ENCODE measurements around the gene ZNF205. TPM values are rescaled to one million over a fixed set of nuclear protein-coding genes. Genes with fewer than 3 reads are reported as not detected.
A peak's percentile ranks its signal among the peaks of the same experiment; 100 is the strongest.

Gene ZNF205
- total RNA-seq, 2 donors from 2014 or later = 15.4 to 18.3 TPM

DNA sequence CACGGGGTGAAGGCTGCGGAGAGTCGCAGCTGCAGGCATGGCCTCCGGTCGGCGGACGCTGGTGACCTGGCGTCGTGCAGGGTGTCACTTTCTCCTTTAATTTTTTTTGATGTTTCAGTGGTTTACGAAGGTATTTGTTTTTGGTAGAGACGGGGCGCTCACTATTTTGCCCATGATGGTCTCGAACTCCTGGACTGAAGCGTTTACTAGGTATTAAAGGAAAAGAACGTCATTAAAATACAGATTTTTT, 39.6 kb downstream of the ZNF205 start:
- peak overlapping the region; percentile 83 for H3K27ac Mint-ChIP-seq
- peak overlapping the region; percentile 82 for H3K4me3 Mint-ChIP-seq
- H3K27me3 Mint-ChIP-seq (ENCODE audit: insufficient read depth) = peaks cover 27% of the 10 kb centered on the region
- H3K27me3 ChIP-seq (ENCODE audit: control insufficient read depth, insufficient read depth, low read length, poor library complexity, severe bottlenecking) = peaks cover 19% of the 10 kb centered on the region
- TF ChIP-seq, protein P1, sequence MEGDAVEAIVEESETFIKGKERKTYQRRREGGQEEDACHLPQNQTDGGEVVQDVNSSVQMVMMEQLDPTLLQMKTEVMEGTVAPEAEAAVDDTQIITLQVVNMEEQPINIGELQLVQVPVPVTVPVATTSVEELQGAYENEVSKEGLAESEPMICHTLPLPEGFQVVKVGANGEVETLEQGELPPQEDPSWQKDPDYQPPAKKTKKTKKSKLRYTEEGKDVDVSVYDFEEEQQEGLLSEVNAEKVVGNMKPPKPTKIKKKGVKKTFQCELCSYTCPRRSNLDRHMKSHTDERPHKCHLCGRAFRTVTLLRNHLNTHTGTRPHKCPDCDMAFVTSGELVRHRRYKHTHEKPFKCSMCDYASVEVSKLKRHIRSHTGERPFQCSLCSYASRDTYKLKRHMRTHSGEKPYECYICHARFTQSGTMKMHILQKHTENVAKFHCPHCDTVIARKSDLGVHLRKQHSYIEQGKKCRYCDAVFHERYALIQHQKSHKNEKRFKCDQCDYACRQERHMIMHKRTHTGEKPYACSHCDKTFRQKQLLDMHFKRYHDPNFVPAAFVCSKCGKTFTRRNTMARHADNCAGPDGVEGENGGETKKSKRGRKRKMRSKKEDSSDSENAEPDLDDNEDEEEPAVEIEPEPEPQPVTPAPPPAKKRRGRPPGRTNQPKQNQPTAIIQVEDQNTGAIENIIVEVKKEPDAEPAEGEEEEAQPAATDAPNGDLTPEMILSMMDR (conservative IDR thresholded peaks at IDR 0.05) = no peak
- DNase-seq = peak; percentile 61
- H3K36me3 ChIP-seq (ENCODE audit: control insufficient read depth, insufficient read depth, low read length) = no peaks in the 10 kb centered on the region
- no peaks in the 10 kb centered on the region for H3K9me3 ChIP-seq (ENCODE audit: control insufficient read depth, low read length)
- H3K4me1 Mint-ChIP-seq = peaks cover 4% of the 10 kb centered on the region
- WGBS, 2 experiments (ENCODE audit: insufficient coverage in 1 of 2, insufficient read length in 1 of 2) = 11% methylated on average over 9 to 15 of the region's 15 CpGs
- no peaks in the 10 kb centered on the region for H3K4me1 ChIP-seq (ENCODE audit: control insufficient read depth, insufficient read depth, low read length)
- H3K9ac ChIP-seq (ENCODE audit: extremely low read depth, low read length, poor library complexity, severe bottlenecking) = peak overlapping the region; percentile 43
- H3K4me3 ChIP-seq (ENCODE audit: low read length) = peak overlapping the region; percentile 93
- no peak overlapping the region for H3K27ac ChIP-seq (ENCODE audit: low read depth, low read length)
- H3K36me3 Mint-ChIP-seq (ENCODE audit: low read depth) = no peaks in the 10 kb centered on the region
- peaks cover 2% of the 10 kb centered on the region for H3K9me3 Mint-ChIP-seq

DNA sequence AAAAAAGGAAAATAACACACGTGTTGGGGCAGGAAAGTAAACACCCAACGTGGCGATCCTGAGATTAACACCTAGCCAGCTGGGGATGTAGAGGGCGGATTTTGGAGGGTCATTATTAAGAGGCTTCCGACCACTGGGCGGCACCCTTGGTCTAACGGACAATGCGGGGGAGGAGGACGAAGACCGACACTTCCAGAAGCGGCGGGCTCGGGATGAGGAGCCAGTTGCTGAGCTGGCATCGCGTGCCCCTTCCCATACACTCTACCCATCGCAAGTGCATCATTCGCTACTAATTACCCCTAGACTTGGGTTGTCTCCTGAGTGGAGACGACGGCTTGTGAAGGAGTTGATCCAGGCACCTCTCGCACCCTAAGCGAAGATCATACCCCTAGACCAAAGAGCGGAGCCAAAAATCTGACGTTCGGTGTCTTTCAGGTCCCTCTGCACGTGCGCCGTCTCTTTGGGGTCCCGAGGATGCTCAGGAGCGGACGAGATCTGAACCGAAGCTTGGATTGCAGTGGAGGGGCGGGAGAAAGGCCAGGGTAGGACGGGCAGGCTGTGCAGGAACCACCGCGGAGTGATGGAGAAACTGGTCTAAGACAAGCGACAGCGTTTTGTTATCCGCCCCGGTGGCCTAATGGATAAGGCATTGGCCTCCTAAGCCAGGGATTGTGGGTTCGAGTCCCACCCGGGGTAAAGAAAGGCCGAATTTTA, 40.0 kb downstream of the ZNF205 start:
- peaks cover 18% of the 10 kb centered on the region for H3K27me3 ChIP-seq (ENCODE audit: control insufficient read depth, insufficient read depth, low read length, poor library complexity, severe bottlenecking)
- peak overlapping the region; percentile 43 for H3K9ac ChIP-seq (ENCODE audit: extremely low read depth, low read length, poor library complexity, severe bottlenecking)
- H3K4me3 Mint-ChIP-seq = peak overlapping the region; percentile 82
- no peaks in the 10 kb centered on the region for H3K36me3 ChIP-seq (ENCODE audit: control insufficient read depth, insufficient read depth, low read length)
- 0 to 1% methylated on average over 21 to 42 of the region's 42 CpGs for WGBS, 2 experiments (ENCODE audit: insufficient coverage in 1 of 2, insufficient read length in 1 of 2)
- peak overlapping the region; percentile 93 for H3K4me3 ChIP-seq (ENCODE audit: low read length)
- TF ChIP-seq, protein P1 (conservative IDR thresholded peaks at IDR 0.05) = peak; percentile 66
- DNase-seq = peak; percentile 99
- H3K27ac ChIP-seq (ENCODE audit: low read depth, low read length) = no peak overlapping the region
- peaks cover 30% of the 10 kb centered on the region for H3K27me3 Mint-ChIP-seq (ENCODE audit: insufficient read depth)
- no peaks in the 10 kb centered on the region for H3K9me3 ChIP-seq (ENCODE audit: control insufficient read depth, low read length)
- H3K4me1 ChIP-seq (ENCODE audit: control insufficient read depth, insufficient read depth, low read length) = no peaks in the 10 kb centered on the region
- H3K36me3 Mint-ChIP-seq (ENCODE audit: low read depth) = no peaks in the 10 kb centered on the region
- peaks cover 2% of the 10 kb centered on the region for H3K9me3 Mint-ChIP-seq
- peak overlapping the region; percentile 83 for H3K27ac Mint-ChIP-seq
- H3K4me1 Mint-ChIP-seq = peaks cover 4% of the 10 kb centered on the region

DNA sequence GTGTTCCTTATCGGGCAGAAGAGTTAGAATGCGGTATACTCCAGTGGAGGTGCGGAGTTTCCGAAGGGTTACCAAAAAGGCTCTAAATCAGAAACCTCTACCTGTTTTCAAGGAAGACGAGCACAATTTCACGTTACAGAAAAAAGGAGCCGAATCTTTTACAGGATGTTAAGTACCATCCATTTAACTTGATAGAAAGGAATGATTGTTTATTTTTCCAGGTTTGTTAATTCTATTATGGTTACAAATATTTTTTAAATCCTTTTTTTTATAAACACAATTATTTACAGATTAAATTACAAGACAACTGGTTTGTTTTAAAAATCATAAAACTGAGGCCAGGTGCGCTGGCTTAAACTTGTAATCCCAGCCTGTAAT, 40.6 kb downstream of the ZNF205 start:
- H3K27me3 ChIP-seq (ENCODE audit: control insufficient read depth, insufficient read depth, low read length, poor library complexity, severe bottlenecking) = peaks cover 18% of the 10 kb centered on the region
- peaks cover 32% of the 10 kb centered on the region for H3K27me3 Mint-ChIP-seq (ENCODE audit: insufficient read depth)
- DNase-seq = no peak
- no peak overlapping the region for H3K27ac Mint-ChIP-seq
- no peaks in the 10 kb centered on the region for H3K9me3 ChIP-seq (ENCODE audit: control insufficient read depth, low read length)
- H3K9ac ChIP-seq (ENCODE audit: extremely low read depth, low read length, poor library complexity, severe bottlenecking) = no peak overlapping the region
- peak overlapping the region; percentile 82 for H3K4me3 Mint-ChIP-seq
- peaks cover 7% of the 10 kb centered on the region for H3K4me1 Mint-ChIP-seq
- WGBS, 2 experiments (ENCODE audit: insufficient coverage in 1 of 2, insufficient read length in 1 of 2) = 16 to 20% methylated on average over 5 to 8 of the region's 8 CpGs
- H3K36me3 Mint-ChIP-seq (ENCODE audit: low read depth) = no peaks in the 10 kb centered on the region
- H3K9me3 Mint-ChIP-seq = peaks cover 2% of the 10 kb centered on the region
- no peaks in the 10 kb centered on the region for H3K36me3 ChIP-seq (ENCODE audit: control insufficient read depth, insufficient read depth, low read length)
- H3K4me3 ChIP-seq (ENCODE audit: low read length) = peak overlapping the region; percentile 93
- no peaks in the 10 kb centered on the region for H3K4me1 ChIP-seq (ENCODE audit: control insufficient read depth, insufficient read depth, low read length)
- H3K27ac ChIP-seq (ENCODE audit: low read depth, low read length) = no peak overlapping the region
- TF ChIP-seq, protein P1 (conservative IDR thresholded peaks at IDR 0.05) = no peak

All from endodermal cell (in vitro differentiated cells).